HCT116 (cell line): Measurements from ENCODE around the gene BCL11A. TPM values are rescaled to one million over a fixed set of nuclear protein-coding genes. Genes with fewer than 3 reads are reported as not detected.

Experiments used
- ATAC-seq: fragments of 200-7000 bp; cut with Tn5 transposase; 2 replicates; pipeline ENCODE4 v1.9.1; 2020; ENCODE audit warnings: mild to moderate bottlenecking, moderate library complexity
- BruUV-seq: library from RNA; stranded (reverse); fragments of 400-500 nt; replicated peaks from 2 replicates; lab custom pipeline; 2021; lab: Mats Ljungman, UMichigan
- CTCF ChIA-PET: fragments of 300-600 bp; sonication (Branson Sonifier 250); formaldehyde crosslinking; loops from one replicate; lab custom pipeline; 2021; ENCODE audit warnings: antibody characterized with exemption; lab: Charles Lee
- POLR2A ChIA-PET: fragments of 300-600, 350-600 bp; sonication (Branson Sonifier 250); formaldehyde crosslinking; loops from one replicate; lab custom pipeline; 2021; ENCODE audit warnings: antibody characterized with exemption; lab: Charles Lee
- RAD21 ChIA-PET, 2 experiments: fragments of 300-600 bp; sonication (Branson Sonifier 250); formaldehyde crosslinking; loops; one replicate each; lab custom pipeline; 2023; ENCODE audit warnings: low total read pairs in 2 of 2; ENCODE audit not compliant: uncharacterized antibody in 2 of 2, unreplicated experiment in 2 of 2, low non-redundant PET in 1 of 2; lab: Charles Lee
- DNase-seq: peaks from one replicate; pipeline ENCODE4 v3.0.0-alpha.2; 2010; ENCODE audit warnings: low read depth, low spot score
- H2AFZ ChIP-seq: fragments of 200-600 bp; shearing (Covaris generic), sonication (generic); 2 replicates; pipeline ENCODE4 v1.6.1; 2017; ENCODE audit warnings: low read depth, mixed run types, mixed read lengths, antibody characterized with exemption, low read length; ENCODE audit not compliant: poor library complexity, severe bottlenecking
- H3K27ac ChIP-seq: 2 replicates; pipeline ENCODE4 v1.5.1; 2012; ENCODE audit warnings: low read depth, low read length
- H3K27me3 ChIP-seq: fragments of 200-600 bp; sonication (generic); 2 replicates; pipeline ENCODE4 v1.6.1; 2016; ENCODE audit warnings: mixed run types, low read length, mixed read lengths; ENCODE audit not compliant: insufficient read depth
- H3K36me3 ChIP-seq, 2 experiments: fragments of 200-500 bp in 1 of 2; fragments of 200-600 bp in 1 of 2; sonication (Bioruptor generic) in 1 of 2; sonication (generic) in 1 of 2; 2 replicates each; pipeline versions ENCODE4 v1.5.1 to v1.6.1; 2014 to 2016; ENCODE audit warnings: low read length in 2 of 2, inconsistent platforms in 1 of 2, mixed read lengths in 1 of 2, mixed run types in 1 of 2; ENCODE audit not compliant: insufficient read depth in 2 of 2, control insufficient read depth in 1 of 2
- H3K4me1 ChIP-seq, 2 experiments: fragments of 200-600 bp in 1 of 2; sonication (generic) in 1 of 2; 2 replicates each; pipeline versions ENCODE4 v1.5.1 to v1.6.1; 2012 to 2017; ENCODE audit warnings: low read length in 2 of 2, inconsistent platforms in 1 of 2, mild to moderate bottlenecking in 1 of 2, mixed read lengths in 1 of 2, mixed run types in 1 of 2, moderate library complexity in 1 of 2; ENCODE audit not compliant: insufficient read depth in 2 of 2, control insufficient read depth in 1 of 2
- H3K4me2 ChIP-seq: fragments of 200-600 bp; sonication (generic); 2 replicates; pipeline ENCODE4 v1.6.1; 2017; ENCODE audit warnings: mixed run types, low read length, mixed read lengths
- H3K4me3 ChIP-seq, 2 experiments: fragments of 200-600 bp in 1 of 2; sonication (generic) in 1 of 2; replicated peaks in 1 of 2; 2 replicates each; pipeline ENCODE4 v1.5.1; 2011 to 2016; ENCODE audit warnings: low read length in 2 of 2, control low read depth in 1 of 2, low read depth in 1 of 2, mild to moderate bottlenecking in 1 of 2, mixed read lengths in 1 of 2, mixed run types in 1 of 2
- H3K79me2 ChIP-seq: fragments of 200-600 bp; sonication (generic); 2 replicates; pipeline ENCODE4 v1.6.1; 2017; ENCODE audit warnings: mild to moderate bottlenecking, mixed run types, low read length, moderate library complexity, mixed read lengths; ENCODE audit not compliant: insufficient read depth
- H3K9ac ChIP-seq: fragments of 200-600 bp; sonication (generic); 2 replicates; pipeline ENCODE4 v1.6.1; 2016; ENCODE audit warnings: low read length, mixed read lengths
- H3K9me2 ChIP-seq: fragments of 200-600 bp; sonication (generic), shearing (Covaris generic); 2 replicates; pipeline ENCODE4 v1.6.1; 2017; ENCODE audit warnings: mixed run types, mild to moderate bottlenecking, moderate library complexity; ENCODE audit not compliant: insufficient read depth
- H3K9me3 ChIP-seq, 2 experiments: fragments of 200-500 bp in 1 of 2; fragments of 200-600 bp in 1 of 2; sonication (Bioruptor generic) in 1 of 2; sonication (generic) in 1 of 2; 2 replicates each; pipeline ENCODE4 v1.6.1; 2014 to 2017; ENCODE audit warnings: low read length in 2 of 2, mixed read lengths in 2 of 2, inconsistent platforms in 1 of 2, low read depth in 1 of 2, mild to moderate bottlenecking in 1 of 2, mixed run types in 1 of 2, moderate library complexity in 1 of 2; ENCODE audit not compliant: control insufficient read depth in 1 of 2, insufficient read depth in 1 of 2
- H4K20me1 ChIP-seq: fragments of 200-600 bp; sonication (generic), shearing (Covaris generic); 2 replicates; pipeline ENCODE4 v1.6.1; 2017; ENCODE audit warnings: mixed run types, mild to moderate bottlenecking, moderate library complexity; ENCODE audit not compliant: insufficient read depth
- CBX3 ChIP-seq: IDR thresholded peaks from 2 replicates; pipeline ENCODE4 v1.6.1; 2012; ENCODE audit warnings: low read depth
- EZH2 ChIP-seq: fragments of 200-600 bp; sonication (generic); IDR thresholded peaks from 2 replicates; pipeline ENCODE4 v1.6.1; 2017; ENCODE audit warnings: antibody characterized with exemption, mixed run types
- FOSL1 ChIP-seq: IDR thresholded peaks from 2 replicates; pipeline ENCODE4 v1.6.1; 2012; ENCODE audit warnings: low read depth
- JUND ChIP-seq: IDR thresholded peaks from 2 replicates; pipeline ENCODE4 v1.6.1; 2012
- MAX ChIP-seq: IDR thresholded peaks from 2 replicates; pipeline ENCODE4 v1.6.1; 2012
- POLR2AphosphoS5 ChIP-seq: IDR thresholded peaks from 2 replicates; pipeline ENCODE4 v1.6.1; 2011; ENCODE audit warnings: mild to moderate bottlenecking, low read depth, low read length, moderate library complexity
- RAD21 ChIP-seq: IDR thresholded peaks from 2 replicates; pipeline ENCODE4 v1.6.1; 2012; ENCODE audit warnings: low read depth, mild to moderate bottlenecking
- SIN3A ChIP-seq: IDR thresholded peaks from 2 replicates; pipeline ENCODE4 v1.6.1; 2012; ENCODE audit warnings: low read depth
- SP1 ChIP-seq: IDR thresholded peaks from 2 replicates; pipeline ENCODE4 v1.6.1; 2012; ENCODE audit warnings: low read depth
- SRF ChIP-seq: IDR thresholded peaks from 2 replicates; pipeline ENCODE4 v1.6.1; 2012; ENCODE audit warnings: low read depth
- TCF7L2 ChIP-seq: IDR thresholded peaks from 2 replicates; pipeline ENCODE4 v1.7.0; 2011; ENCODE audit warnings: borderline replicate concordance, inconsistent platforms; ENCODE audit not compliant: insufficient read depth, insufficient read length; ENCODE audit errors: extremely low read depth
- YY1 ChIP-seq: IDR thresholded peaks from 2 replicates; pipeline ENCODE4 v1.6.1; 2011; ENCODE audit warnings: low read length, low read depth, moderate library complexity, mild to moderate bottlenecking; ENCODE audit not compliant: insufficient replicate concordance; ENCODE audit errors: extremely low read depth
- ZBTB33 ChIP-seq: IDR thresholded peaks from 2 replicates; pipeline ENCODE4 v1.6.1; 2011; ENCODE audit warnings: mild to moderate bottlenecking, low read length, moderate library complexity; ENCODE audit not compliant: insufficient replicate concordance; ENCODE audit errors: extremely low read depth
- ZFX ChIP-seq: fragments of 450-650 bp; IDR thresholded peaks from 2 replicates; pipeline ENCODE4 v1.6.1; 2017
- ZNF274 ChIP-seq: fragments of 200-500 bp; sonication (Bioruptor generic); IDR thresholded peaks from 2 replicates; pipeline ENCODE4 v1.6.1; 2014; ENCODE audit warnings: mild to moderate bottlenecking, low read depth, low read length, inconsistent platforms
- intact Hi-C: fragments of 100-400 bp; cut with micrococcal nuclease; formaldehyde crosslinking; loops from 2 replicates; pipeline ENCODE4 v1.10.0; 2022
- total RNA-seq: library from RNA; stranded (reverse); gene quantifications from one replicate; pipeline ENCODE4 v1.2.1, GENCODE V29; 2021; ENCODE audit not compliant: unreplicated experiment
- TF ChIP-seq, protein P1 (sequence below), 3 experiments: fragments of 200-600 bp in 1 of 3; sonication (generic) in 1 of 3; IDR thresholded peaks in 2 of 3; conservative IDR thresholded peaks in 1 of 3; 2 replicates each; pipeline ENCODE4 v1.5.1; 2012 to 2017; ENCODE audit warnings: low read depth in 2 of 3, low read length in 2 of 3, antibody characterized with exemption in 1 of 3, borderline replicate concordance in 1 of 3, control low read depth in 1 of 3, mild to moderate bottlenecking in 1 of 3, mixed read lengths in 1 of 3, mixed run types in 1 of 3, moderate library complexity in 1 of 3; ENCODE audit not compliant: insufficient read depth in 1 of 3

Gene BCL11A
- total RNA-seq, 1 experiment from 2014 or later: 0.71 TPM

- TF ChIP-seq YY1: no peak
- TF ChIP-seq ZNF274: no peak
- TF ChIP-seq MAX: no peak
- TF ChIP-seq EZH2: no peak
- no peak for TF ChIP-seq SP1
- TF ChIP-seq, all 23 proteins: peak for 0
These were observed 78.2 kb downstream of the BCL11A start (continued) for GRCh38 chr2:60475123-60475830.

- Histone ChIP-seq H3K9me3 (no peaks in the 10 kb centered on the region), H3K27ac (no peak overlapping the region), H3K9me2 (no peaks in the 10 kb centered on the region), H3K27me3 (0 out of 2 replicates have a peak, but pooled peaks cover 6% of the 10 kb centered on the region), H2AFZ (no peak overlapping the region), H4K20me1 (no peaks in the 10 kb centered on the region), H3K4me1 (no peaks in the 10 kb centered on the region), H3K9ac (no peak overlapping the region), H3K4me3 (no peak overlapping the region), H3K79me2 (no peaks in the 10 kb centered on the region), H3K4me2 (no peak overlapping the region), H3K36me3 (no peaks in the 10 kb centered on the region)
- ChIA-PET POLR2A (no interaction called here), CTCF (no interaction called here), RAD21 (no interaction called here)
- TF ChIP-seq CBX3 (no peak), ZBTB33 (no peak), RAD21 (no peak), EZH2 (no peak), POLR2AphosphoS5 (no peak), ZFX (no peak), FOSL1 (no peak), SIN3A (no peak), SP1 (no peak), JUND (no peak), TCF7L2 (no peak), SRF (no peak)
- TF ChIP-seq, protein P1, sequence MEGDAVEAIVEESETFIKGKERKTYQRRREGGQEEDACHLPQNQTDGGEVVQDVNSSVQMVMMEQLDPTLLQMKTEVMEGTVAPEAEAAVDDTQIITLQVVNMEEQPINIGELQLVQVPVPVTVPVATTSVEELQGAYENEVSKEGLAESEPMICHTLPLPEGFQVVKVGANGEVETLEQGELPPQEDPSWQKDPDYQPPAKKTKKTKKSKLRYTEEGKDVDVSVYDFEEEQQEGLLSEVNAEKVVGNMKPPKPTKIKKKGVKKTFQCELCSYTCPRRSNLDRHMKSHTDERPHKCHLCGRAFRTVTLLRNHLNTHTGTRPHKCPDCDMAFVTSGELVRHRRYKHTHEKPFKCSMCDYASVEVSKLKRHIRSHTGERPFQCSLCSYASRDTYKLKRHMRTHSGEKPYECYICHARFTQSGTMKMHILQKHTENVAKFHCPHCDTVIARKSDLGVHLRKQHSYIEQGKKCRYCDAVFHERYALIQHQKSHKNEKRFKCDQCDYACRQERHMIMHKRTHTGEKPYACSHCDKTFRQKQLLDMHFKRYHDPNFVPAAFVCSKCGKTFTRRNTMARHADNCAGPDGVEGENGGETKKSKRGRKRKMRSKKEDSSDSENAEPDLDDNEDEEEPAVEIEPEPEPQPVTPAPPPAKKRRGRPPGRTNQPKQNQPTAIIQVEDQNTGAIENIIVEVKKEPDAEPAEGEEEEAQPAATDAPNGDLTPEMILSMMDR (IDR thresholded peaks at IDR 0.05 in 2 of 3, conservative IDR thresholded peaks at IDR 0.05 in 1 of 3; ENCODE audit: borderline replicate concordance in 1 of 3, insufficient read depth in 1 of 3, low read depth in 2 of 3, low read length in 2 of 3): no peak
- DNase-seq (no peak), ATAC-seq (no peak)
- intact Hi-C loops: no loop called here
- no TSS peak for BruUV-seq
These were observed 79.2 kb downstream of the BCL11A start for GRCh38 chr2:60474301-60474700.
